Measurements from ENCODE around the gene SPATS1.

SPATS1 gene

GRCh38 chr6:44329858-44330257 lies 12.6 kb upstream of the SPATS1 start:
- H2AFZ ChIP-seq (ENCODE audit: low read length): no peak overlapping the region

DNA sequence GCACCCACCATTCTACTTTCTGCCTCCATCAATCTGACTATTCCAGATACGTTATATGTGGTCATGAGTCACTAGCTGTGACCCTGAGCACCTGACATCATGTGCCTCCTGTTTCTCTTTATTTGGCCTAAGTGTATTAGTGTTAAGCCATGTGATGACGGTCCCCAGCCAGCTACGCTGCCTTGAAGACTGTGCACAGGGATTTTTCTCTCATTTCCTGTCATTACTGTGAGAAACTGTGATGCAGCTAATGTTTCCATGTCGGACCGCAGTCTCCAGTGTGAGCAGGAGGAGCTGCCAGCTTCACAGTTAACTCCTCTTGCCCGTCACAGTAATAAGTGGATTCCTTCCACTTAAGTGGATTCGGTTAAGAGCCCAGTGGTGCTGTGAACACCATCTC lies 9.9 kb upstream of the SPATS1 start:
- H3K9me2 ChIP-seq (replicated peaks; ENCODE audit: low read depth, low read length): no peaks in the 10 kb centered on the region
- H4K20me1 ChIP-seq (ENCODE audit: insufficient read depth, low read length, poor library complexity, severe bottlenecking): no peaks in the 10 kb centered on the region
- H3K9ac ChIP-seq (ENCODE audit: low read depth, low read length, poor library complexity, severe bottlenecking): no peak overlapping the region
- no peaks in the 10 kb centered on the region for H3K36me3 ChIP-seq (ENCODE audit: insufficient read depth, low read length)
- no peaks in the 10 kb centered on the region for H3K27me3 ChIP-seq (ENCODE audit: insufficient read depth, low read length, poor library complexity, severe bottlenecking)
- no peaks in the 10 kb centered on the region for H3F3A ChIP-seq (ENCODE audit: low read depth)
- no peak overlapping the region for H3K4me2 ChIP-seq (ENCODE audit: low read depth, low read length, poor library complexity, severe bottlenecking)
- no peaks in the 10 kb centered on the region for H3K9me3 ChIP-seq (ENCODE audit: insufficient read depth, low read depth, low read length)
- no peak overlapping the region for H3K4me3 ChIP-seq (ENCODE audit: low read length, poor library complexity, severe bottlenecking)
- no peak for TF ChIP-seq EZH2phosphoT487 (IDR thresholded peaks at IDR 0.05; ENCODE audit: borderline replicate concordance)
- TF ChIP-seq, protein P1, sequence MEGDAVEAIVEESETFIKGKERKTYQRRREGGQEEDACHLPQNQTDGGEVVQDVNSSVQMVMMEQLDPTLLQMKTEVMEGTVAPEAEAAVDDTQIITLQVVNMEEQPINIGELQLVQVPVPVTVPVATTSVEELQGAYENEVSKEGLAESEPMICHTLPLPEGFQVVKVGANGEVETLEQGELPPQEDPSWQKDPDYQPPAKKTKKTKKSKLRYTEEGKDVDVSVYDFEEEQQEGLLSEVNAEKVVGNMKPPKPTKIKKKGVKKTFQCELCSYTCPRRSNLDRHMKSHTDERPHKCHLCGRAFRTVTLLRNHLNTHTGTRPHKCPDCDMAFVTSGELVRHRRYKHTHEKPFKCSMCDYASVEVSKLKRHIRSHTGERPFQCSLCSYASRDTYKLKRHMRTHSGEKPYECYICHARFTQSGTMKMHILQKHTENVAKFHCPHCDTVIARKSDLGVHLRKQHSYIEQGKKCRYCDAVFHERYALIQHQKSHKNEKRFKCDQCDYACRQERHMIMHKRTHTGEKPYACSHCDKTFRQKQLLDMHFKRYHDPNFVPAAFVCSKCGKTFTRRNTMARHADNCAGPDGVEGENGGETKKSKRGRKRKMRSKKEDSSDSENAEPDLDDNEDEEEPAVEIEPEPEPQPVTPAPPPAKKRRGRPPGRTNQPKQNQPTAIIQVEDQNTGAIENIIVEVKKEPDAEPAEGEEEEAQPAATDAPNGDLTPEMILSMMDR (conservative IDR thresholded peaks at IDR 0.05; ENCODE audit: low read length): no peak
- H3K4me1 ChIP-seq (ENCODE audit: insufficient read depth, low read length, poor library complexity, severe bottlenecking): no peaks in the 10 kb centered on the region
- no peaks in the 10 kb centered on the region for H3K79me2 ChIP-seq (ENCODE audit: insufficient read depth, low read length)
- no peak overlapping the region for H2AFZ ChIP-seq (ENCODE audit: low read length)

More at GRCh38 chr6:44329858-44330257, 12.6 kb upstream of the SPATS1 start:
- no peaks in the 10 kb centered on the region for H3K9me2 ChIP-seq (replicated peaks; ENCODE audit: low read depth, low read length)
- no peaks in the 10 kb centered on the region for H3F3A ChIP-seq (ENCODE audit: low read depth)
- no peaks in the 10 kb centered on the region for H3K79me2 ChIP-seq (ENCODE audit: insufficient read depth, low read length)
- no peak overlapping the region for H3K4me3 ChIP-seq (ENCODE audit: low read length, poor library complexity, severe bottlenecking)
- H3K4me1 ChIP-seq (ENCODE audit: insufficient read depth, low read length, poor library complexity, severe bottlenecking): no peaks in the 10 kb centered on the region
- H3K36me3 ChIP-seq (ENCODE audit: insufficient read depth, low read length): no peaks in the 10 kb centered on the region
- no peak overlapping the region for H3K9ac ChIP-seq (ENCODE audit: low read depth, low read length, poor library complexity, severe bottlenecking)
- no peak for TF ChIP-seq EZH2phosphoT487 (IDR thresholded peaks at IDR 0.05; ENCODE audit: borderline replicate concordance)
- TF ChIP-seq, protein P1 (conservative IDR thresholded peaks at IDR 0.05; ENCODE audit: low read length): no peak
- no peaks in the 10 kb centered on the region for H4K20me1 ChIP-seq (ENCODE audit: insufficient read depth, low read length, poor library complexity, severe bottlenecking)
- no peaks in the 10 kb centered on the region for H3K27me3 ChIP-seq (ENCODE audit: insufficient read depth, low read length, poor library complexity, severe bottlenecking)
- no peak overlapping the region for H3K4me2 ChIP-seq (ENCODE audit: low read depth, low read length, poor library complexity, severe bottlenecking)
- no peaks in the 10 kb centered on the region for H3K9me3 ChIP-seq (ENCODE audit: insufficient read depth, low read depth, low read length)

DNA sequence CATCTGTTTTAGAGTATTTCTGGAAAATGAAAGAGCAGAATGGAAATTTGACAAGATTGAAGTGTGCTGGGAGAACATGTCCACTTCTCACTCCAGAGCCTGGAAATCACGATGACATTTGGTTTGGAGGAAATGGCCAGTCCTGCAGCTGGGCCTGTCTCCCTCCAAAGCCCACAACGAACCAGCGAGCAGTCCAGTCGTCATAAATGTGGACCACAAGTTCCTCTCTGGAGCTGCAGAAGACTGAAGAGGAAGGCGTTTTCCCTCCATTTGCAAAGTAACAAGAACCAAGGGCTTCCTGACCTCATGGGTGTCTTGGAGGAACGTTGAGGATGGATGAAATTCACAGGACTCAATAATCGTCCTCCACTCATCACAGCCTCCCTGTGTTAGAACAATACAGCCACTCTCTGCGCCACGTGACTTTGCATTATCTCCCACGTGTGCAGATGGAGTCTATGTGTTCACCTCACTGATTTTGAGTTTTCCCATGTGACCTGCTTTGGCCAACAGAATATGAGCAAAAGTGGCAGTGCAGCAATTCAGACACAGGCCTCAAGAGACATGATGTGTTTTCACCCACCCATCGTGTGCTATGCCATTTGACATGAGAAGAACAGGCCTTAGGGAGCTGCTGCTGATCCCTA lies 9.1 kb upstream of the SPATS1 start:
- no peaks in the 10 kb centered on the region for H3K9me2 ChIP-seq (replicated peaks; ENCODE audit: low read depth, low read length)
- no peak overlapping the region for H3K9ac ChIP-seq (ENCODE audit: low read depth, low read length, poor library complexity, severe bottlenecking)
- no peaks in the 10 kb centered on the region for H3K4me1 ChIP-seq (ENCODE audit: insufficient read depth, low read length, poor library complexity, severe bottlenecking)
- H3K9me3 ChIP-seq (ENCODE audit: insufficient read depth, low read depth, low read length): no peaks in the 10 kb centered on the region
- H3K27me3 ChIP-seq (ENCODE audit: insufficient read depth, low read length, poor library complexity, severe bottlenecking): no peaks in the 10 kb centered on the region
- H3K4me2 ChIP-seq (ENCODE audit: low read depth, low read length, poor library complexity, severe bottlenecking): no peak overlapping the region
- H3K36me3 ChIP-seq (ENCODE audit: insufficient read depth, low read length): no peaks in the 10 kb centered on the region
- H3K4me3 ChIP-seq (ENCODE audit: low read length, poor library complexity, severe bottlenecking): no peak overlapping the region
- H3K79me2 ChIP-seq (ENCODE audit: insufficient read depth, low read length): no peaks in the 10 kb centered on the region
- no peak for TF ChIP-seq EZH2phosphoT487 (IDR thresholded peaks at IDR 0.05; ENCODE audit: borderline replicate concordance)
- TF ChIP-seq, protein P1 (conservative IDR thresholded peaks at IDR 0.05; ENCODE audit: low read length): no peak
- no peaks in the 10 kb centered on the region for H3F3A ChIP-seq (ENCODE audit: low read depth)
- no peak overlapping the region for H2AFZ ChIP-seq (ENCODE audit: low read length)
- H4K20me1 ChIP-seq (ENCODE audit: insufficient read depth, low read length, poor library complexity, severe bottlenecking): no peaks in the 10 kb centered on the region

All from Loucy (cell line).